Measurements from ENCODE around the gene TMEM125.

GRCh38 chr1:43306688-43307457, 37.1 kb downstream of the TMEM125 start:
- TF ChIP-seq CTCF (IDR thresholded peaks at IDR 0.05): no peak
- TF ChIP-seq POLR2A (IDR thresholded peaks at IDR 0.05): no peak

Data from esophagus squamous epithelium (tissue), 4 donors.